Posterior vena cava (tissue), 2 donors: Measurements from ENCODE around the gene NACC1. TPM values are rescaled to one million over a fixed set of nuclear protein-coding genes. Genes with fewer than 3 reads are reported as not detected.

Source experiments
- DNase-seq: peaks from one replicate; pipeline ENCODE4 v3.0.0-alpha.2; 2020; ENCODE audit warnings: low spot score
- intact Hi-C, 2 donors: fragments of 100-400 bp; cut with DNase I; formaldehyde crosslinking; loops; one replicate each; pipeline versions ENCODE4 v1.14.1 to v1.14.2; 2022 to 2023
- total RNA-seq, 2 donors: library from RNA; stranded (reverse); fragmentation: NEBNext Ultra II Directional; extraction: Animal tissue kit (Norgen Biotek cat#: 25700); gene quantifications; one replicate each; pipeline ENCODE4 v1.2.1, GENCODE V29; 2021
- donor health status: DM: yes; HTN: yes; CAD: no.
- donor health status: DM: yes; HTN: yes; CAD: no.

NACC1 gene
- total RNA-seq, 2 donors from 2014 or later: 37.6 to 39.7 TPM

DNA sequence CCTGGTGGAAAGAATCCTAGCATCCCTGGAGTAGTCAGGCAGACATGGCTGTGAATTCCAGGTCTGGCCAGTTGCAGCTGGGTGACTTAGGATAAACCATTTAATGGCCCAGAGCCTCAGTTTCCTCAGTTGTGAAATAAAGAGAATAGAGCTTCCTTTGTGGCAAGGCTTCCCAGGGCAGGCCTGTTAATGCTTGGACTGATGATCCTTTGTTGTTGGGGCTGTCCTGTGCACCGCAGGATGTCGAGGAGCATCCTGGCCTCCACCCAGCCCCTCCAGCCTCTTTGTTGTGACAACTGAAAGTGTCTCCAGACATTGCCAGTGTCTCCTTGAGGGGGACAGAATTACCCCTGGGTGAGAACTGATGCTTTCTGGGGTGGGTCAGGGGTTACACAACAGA, 31.7 kb upstream of the NACC1 start:
- no peak for DNase-seq
- intact Hi-C loops: no loop called here

DNA sequence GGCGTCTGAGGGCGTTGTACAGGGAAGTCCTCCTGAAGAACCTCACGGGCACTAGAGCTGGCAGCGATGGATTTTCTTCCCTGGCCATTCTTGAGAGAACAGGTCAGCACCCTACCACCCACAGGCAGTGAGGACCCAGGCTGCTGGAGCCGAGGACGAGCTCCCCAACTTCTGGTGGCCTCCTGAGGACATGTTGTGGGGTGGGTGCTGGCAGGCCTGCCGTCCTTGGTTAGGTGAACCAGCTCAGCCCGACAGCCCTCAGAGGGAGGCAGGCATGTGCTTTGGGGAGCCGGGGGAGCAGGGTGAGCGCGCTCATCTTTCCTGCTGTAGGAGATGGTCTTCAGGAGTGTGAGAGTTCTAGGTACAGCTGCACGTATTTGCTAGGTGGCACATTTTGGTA, 30.8 kb upstream of the NACC1 start:
- DNase-seq: no peak
- intact Hi-C loops: no loop called here

DNA sequence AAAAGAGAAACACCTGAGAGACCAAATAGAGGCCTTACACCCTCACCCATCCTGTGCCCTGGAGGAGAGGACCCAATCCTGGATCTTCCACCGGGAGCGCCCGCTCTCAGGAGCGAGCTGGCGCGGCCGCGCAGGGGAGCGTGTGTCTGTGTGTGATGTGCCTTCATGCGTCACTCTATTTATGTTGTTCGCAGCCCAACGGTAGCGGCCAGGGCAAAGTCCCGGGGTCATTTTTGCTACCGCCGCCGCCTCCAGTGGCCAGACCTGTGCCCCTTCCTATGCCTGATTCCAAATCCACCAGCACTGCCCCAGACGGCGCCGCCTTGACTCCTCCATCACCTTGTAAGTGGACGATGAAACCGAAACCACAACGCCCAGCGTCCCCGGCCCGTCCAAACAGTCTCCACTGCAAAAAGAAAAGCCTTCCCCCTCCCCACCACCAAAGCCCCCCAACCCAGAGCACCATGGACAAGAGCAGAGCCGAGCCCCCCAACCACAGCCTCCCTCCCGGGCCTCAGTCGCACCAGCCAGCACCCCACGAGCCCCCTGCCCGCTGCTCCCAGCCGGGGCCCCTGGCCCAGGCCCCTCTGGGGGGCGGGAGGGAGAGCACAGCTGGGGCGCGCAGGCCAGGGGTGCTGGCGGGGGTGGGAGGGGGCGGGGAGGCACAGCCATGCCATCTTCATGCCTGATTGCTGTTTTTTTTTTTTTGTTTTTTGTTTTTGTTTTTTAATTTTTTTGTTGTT, 30.1 kb upstream of the NACC1 start:
- intact Hi-C loops: no loop called here
- no peak for DNase-seq

DNA sequence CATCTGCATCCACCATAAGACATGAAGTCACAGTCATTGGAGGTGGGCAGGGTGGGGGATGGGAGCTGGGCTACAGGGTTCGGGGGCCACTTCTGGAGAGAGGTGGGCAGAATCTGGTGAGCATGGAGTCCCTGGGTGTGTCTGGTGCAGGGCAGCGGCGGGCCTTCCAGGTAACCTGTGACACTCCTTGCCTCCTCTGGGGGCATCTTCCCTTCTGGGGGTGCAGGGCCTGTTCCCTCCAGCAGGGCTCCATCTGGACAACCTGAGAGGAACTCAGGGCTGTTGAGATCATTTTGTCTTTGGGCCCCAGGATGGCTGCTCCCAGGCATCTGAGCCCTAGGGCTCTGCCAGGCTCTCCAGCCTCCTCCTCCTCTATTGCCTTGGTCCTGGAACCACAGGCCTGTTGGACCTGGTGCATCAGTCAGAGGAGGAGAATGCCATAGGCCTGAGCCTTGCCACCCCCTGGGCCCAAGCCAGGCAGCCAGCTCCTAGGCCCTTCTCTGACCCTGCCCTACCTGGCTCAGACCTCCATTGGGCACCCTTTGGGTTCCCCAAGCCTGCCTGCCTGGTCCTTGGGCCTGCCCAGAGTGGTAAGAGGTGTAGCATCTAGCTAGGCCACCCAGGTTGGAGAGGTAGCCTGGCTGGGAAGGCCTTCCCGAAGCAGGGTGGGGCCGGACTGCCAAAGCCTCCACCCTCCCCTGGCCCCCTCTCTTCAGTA, 28.8 kb upstream of the NACC1 start:
- no peak for DNase-seq
- intact Hi-C loops: no loop called here

GRCh38 chr19:13089857-13090507, 28.1 kb upstream of the NACC1 start:
- DNase-seq: no peak
- intact Hi-C loops: loop anchor here (5.0 to 10.0 kb wide), 2 partner anchors 75 to 93 kb away; partner anchors contain the start of gene NFIX (in 1 of the 2)

GRCh38 chr19:13090511-13091231, 27.4 kb upstream of the NACC1 start:
- DNase-seq: no peak
- intact Hi-C loops: loop anchor here (5.0 to 10.0 kb wide), 2 partner anchors 76 to 93 kb away; partner anchors contain the start of gene NFIX (in 1 of the 2)

- intact Hi-C loops: loop anchor here (5.0 to 10.0 kb wide), 2 partner anchors 77 to 94 kb away; partner anchors contain the start of gene NFIX (in 1 of the 2)
- DNase-seq: peak; percentile 92
These were observed 26.5 kb upstream of the NACC1 start for GRCh38 chr19:13091400-13092157.

DNA sequence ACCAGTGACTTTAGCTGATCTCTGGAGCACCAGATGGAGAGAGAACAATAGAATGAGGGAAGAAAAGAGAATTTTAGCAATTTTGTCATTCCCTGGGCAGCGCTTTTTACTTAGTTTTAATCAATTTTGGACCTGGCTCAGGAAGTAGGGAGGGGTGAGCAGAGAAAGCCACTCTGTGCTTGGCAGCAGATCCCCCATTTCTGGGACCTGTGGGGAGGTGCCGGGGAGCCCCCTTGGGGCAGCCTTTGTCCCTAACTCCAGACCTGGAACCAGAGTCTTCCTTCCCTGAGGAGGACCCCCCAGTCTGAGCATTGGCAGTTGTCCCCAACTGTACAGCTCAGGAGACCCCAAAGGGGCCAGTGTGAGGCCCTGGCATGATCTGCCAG, 25.9 kb upstream of the NACC1 start:
- intact Hi-C loops: loop anchor here (5.0 to 10.0 kb wide), 2 partner anchors 77 to 95 kb away; partner anchors contain the start of gene NFIX (in 1 of the 2)
- no peak for DNase-seq

DNA sequence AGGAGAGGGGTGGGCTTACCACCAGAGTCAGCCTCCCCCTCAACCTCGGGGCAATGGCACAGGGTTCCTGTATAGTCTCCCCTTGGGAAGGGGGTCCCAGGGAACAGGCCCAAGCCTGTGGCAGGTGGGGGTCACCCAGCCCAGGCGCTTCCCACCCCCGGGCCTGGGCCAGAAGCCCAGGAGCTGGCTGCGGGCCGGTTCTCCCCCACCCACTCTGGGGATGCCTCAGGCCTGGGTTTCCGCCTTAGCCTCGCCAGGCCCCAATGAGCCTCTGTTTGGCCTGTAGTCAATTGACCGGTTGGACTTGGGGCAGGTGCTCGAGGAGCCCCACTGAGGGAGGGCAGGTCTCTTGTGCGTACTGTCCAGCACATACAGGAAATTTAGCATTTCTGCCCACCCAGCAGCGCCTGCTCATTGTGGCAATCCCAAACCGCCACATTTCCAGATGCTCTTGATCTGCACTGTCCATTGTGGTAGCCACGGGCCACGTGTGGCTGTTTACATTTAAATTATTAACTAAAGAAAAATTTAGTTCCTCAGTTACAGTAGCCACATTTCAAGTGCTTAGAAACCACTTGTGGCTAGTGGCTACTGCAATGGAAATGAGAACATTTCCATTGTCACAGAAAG, 25.3 kb upstream of the NACC1 start:
- DNase-seq: no peak
- intact Hi-C loops: loop anchor here (5.0 to 10.0 kb wide), 2 partner anchors 78 to 95 kb away; partner anchors contain the start of gene NFIX (in 1 of the 2)

GRCh38 chr19:13093407-13094105, 24.5 kb upstream of the NACC1 start:
- peak; percentile 95 for DNase-seq
- intact Hi-C loops: loop anchor here (2.0 to 10.0 kb wide), 3 partner anchors 79 to 109 kb away; partner anchors contain the start of gene NFIX (in 1 of the 2)

GRCh38 chr19:13094106-13094504, 24.0 kb upstream of the NACC1 start:
- no peak for DNase-seq
- intact Hi-C loops: loop anchor here (2.0 to 10.0 kb wide), 3 partner anchors 79 to 109 kb away; partner anchors contain the start of gene NFIX (in 1 of the 2)

GRCh38 chr19:13094771-13095392, 23.2 kb upstream of the NACC1 start:
- no peak for DNase-seq

DNA sequence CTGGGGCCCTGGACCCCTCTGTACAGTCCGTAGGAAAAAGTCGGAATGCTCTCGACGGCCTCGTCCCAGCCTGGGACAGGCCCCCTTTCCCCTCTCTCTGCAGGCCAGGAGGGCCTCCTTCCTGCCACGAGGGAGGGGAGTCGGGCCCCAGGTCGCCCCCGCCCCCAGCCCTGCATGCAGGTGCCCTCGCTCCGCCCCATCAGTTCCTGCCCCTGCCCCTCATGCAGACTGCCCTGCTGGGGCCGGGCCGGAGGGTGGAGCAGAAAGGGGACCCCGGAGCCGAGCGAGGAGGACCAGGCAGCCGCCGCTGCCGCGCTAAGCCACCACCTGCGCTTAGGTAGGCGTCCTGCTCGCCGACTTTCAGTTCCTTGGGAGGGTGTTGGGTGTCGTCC, 22.7 kb upstream of the NACC1 start:
- intact Hi-C loops: loop anchor here (2.0 to 10.0 kb wide), 4 partner anchors 81 to 538 kb away; no protein-coding TSS in a partner anchor
- no peak for DNase-seq

More at GRCh38 chr19:13094771-13095392, 23.2 kb upstream of the NACC1 start:
- intact Hi-C loops: loop anchor here (2.0 to 10.0 kb wide), 5 partner anchors 80 to 538 kb away; partner anchors contain the start of gene NFIX (in 1 of the 2)

DNA sequence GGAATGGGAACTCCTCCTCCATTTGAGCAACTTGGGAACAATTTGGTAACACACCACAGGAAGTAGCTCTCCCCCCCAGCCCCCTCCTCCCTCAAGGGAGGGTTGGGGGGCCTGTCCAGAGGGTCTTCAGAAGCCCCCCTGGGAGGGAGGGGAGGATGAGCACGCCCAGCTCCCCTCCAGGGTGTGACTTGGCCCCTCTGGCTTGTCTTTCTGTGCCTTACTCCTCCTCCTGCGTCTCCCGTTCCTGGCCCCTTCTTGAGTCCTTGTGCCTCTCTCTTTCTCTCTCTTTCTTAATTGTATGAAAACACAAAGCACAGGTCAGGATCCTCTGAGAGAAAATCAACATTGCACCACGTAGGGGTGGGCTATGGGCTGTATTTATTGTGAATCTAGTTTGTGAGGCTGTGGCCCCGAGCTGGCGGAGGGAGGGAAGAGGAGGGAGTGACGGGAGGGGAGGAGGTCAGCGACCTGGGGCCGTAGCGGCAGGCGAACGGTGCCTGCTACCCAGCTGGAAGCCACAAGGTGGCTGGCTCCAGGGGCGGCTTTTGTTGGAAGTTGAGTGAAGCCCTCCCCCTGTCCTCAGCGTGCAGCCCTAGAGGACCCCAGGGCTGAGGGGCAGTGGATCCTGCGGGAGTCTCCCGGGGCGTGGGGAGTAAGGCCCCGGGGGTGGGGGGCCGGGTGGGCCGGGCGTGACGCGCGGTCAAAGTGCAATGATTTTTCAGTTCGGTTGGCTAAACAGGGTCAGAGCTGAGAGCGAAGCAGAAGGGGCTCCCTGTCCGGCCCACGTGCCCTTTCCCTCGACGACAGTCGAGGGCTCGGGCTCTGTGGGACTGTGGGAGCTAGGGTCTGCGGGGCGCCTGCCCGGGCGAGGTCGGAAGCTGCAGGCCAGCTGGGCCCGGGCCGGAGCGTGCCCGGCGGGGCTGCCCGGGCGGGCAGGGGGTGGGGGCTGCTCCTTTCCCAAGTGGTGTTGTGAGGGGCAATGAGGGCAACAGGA, 21.8 kb upstream of the NACC1 start:
- no peak for DNase-seq
- intact Hi-C loops: loop anchor here (2.0 to 10.0 kb wide), 4 partner anchors 81 to 539 kb away; no protein-coding TSS in a partner anchor

- DNase-seq: no peak
- intact Hi-C loops: loop anchor here in 1 of 2 donors (5.0 to 10.0 kb wide), 3 partner anchors 82 to 540 kb away; no protein-coding TSS in a partner anchor
These were observed 21.0 kb upstream of the NACC1 start for GRCh38 chr19:13097033-13097462.
